Measurements from ENCODE around the gene RBBP5. TPM values are rescaled to one million over a fixed set of nuclear protein-coding genes. Genes with fewer than 3 reads are reported as not detected.

RBBP5 gene
- total RNA-seq, 1 donor from 2014 or later: 23.2 TPM

DNA sequence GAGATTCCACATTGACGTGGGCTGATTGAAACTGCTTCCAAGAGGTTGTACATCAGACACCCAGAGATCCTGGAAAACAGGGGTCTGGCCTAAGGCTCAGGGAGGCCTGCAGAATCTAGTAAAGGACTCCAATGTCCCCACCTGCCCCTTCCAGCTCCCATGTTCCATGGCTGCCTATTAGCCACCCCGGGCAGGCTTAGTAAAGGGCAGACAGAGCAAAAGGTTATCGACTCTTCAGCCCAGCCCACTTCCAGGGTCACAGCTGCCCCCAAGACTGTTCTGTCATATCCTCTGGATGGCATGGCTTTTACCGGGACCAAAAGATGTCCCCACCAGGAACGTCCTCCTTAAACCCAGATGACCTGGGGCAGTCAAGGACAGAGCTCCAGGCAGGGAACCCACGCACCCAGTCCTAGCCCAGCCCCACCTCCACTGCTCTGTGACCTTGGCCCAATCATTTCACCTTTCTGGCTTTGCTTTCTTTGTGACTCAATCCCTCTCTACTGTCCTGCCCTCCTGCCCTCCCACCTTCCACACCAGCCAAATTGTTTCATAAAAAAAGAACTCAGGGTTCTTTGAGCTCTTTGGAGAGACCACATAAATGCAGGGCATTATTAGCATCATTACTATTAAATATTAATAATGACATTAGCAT lies 83.5 kb downstream of the RBBP5 start:
- DNase-seq (ENCODE audit: low spot score in 2 of 2) (no peak), FAIRE-seq (no peak)

DNA sequence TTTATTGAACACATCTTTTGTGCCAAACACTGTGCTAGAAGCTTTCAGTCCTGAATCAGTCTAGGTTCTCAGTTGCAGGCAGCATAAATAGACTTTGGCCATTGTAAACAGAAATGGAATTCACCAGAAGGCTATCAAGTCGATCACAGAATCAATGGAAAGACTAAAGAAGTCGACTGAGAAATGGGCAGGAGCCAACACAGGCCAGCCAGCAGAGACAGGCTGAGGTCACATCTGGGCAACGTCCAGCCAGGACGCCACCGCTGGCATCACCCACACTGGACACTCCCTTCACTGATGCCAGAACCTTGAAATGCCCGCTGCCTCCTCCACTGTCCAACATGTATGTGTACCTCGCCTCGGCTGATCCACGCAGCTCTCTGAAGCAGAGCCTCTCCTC lies 84.2 kb downstream of the RBBP5 start:
- DNase-seq (ENCODE audit: low spot score in 2 of 2) (no peak), FAIRE-seq (no peak)

Other genes with a start within 250 kb of the RBBP5 start
- gene CNTN2, start 78.8 kb downstream of the RBBP5 start, total RNA-seq: 17.5 TPM
- 3.3 TPM for gene TMEM81, start 37.5 kb downstream of the RBBP5 start, total RNA-seq
- gene DSTYK, start 89.7 kb upstream of the RBBP5 start, total RNA-seq: 18.3 TPM
- gene TMCC2, start 106.0 kb upstream of the RBBP5 start, total RNA-seq: 33.0 TPM
- 0.41 TPM for gene NUAK2, start 199.8 kb upstream of the RBBP5 start, total RNA-seq
- gene KLHDC8A, start 234.9 kb upstream of the RBBP5 start, total RNA-seq: 16.7 TPM